Chondrocyte (in vitro differentiated cells): ENCODE measurements around the gene FCN3. TPM values are rescaled to one million over a fixed set of nuclear protein-coding genes. Genes with fewer than 3 reads are reported as not detected.

Experiments
- DNase-seq: peaks from one replicate; pipeline ENCODE4 v3.0.0; 2021; ENCODE audit warnings: mixed read lengths, low spot score
- H3K27ac Mint-ChIP-seq: one replicate; pipeline ENCODE4 v1.8.0; 2021; ENCODE audit warnings: mild to moderate bottlenecking, moderate library complexity, mixed read lengths; ENCODE audit not compliant: unreplicated experiment
- H3K27me3 Mint-ChIP-seq: 2 replicates; pipeline ENCODE4 v1.8.0; 2021; ENCODE audit warnings: low read depth, mixed read lengths
- H3K36me3 Mint-ChIP-seq: 2 replicates; pipeline ENCODE4 v1.8.0; 2021; ENCODE audit warnings: low read depth, mixed read lengths
- H3K4me1 Mint-ChIP-seq: 2 replicates; pipeline ENCODE4 v1.8.0; 2021; ENCODE audit warnings: low read depth, mild to moderate bottlenecking, mixed read lengths
- H3K4me3 Mint-ChIP-seq: one replicate; pipeline ENCODE4 v1.8.0; 2021; ENCODE audit warnings: mild to moderate bottlenecking, moderate library complexity, mixed read lengths; ENCODE audit not compliant: unreplicated experiment
- H3K9me3 Mint-ChIP-seq: 2 replicates; pipeline ENCODE4 v1.8.0; 2021; ENCODE audit warnings: low read depth, mixed read lengths
- total RNA-seq: library from RNA; stranded (reverse); gene quantifications from 3 replicates; pipeline ENCODE4 v1.2.1, GENCODE V29; 2021
- TF ChIP-seq, protein P1 (sequence below): fragments of 200-600 bp; sonication (generic); IDR thresholded peaks from 2 replicates; pipeline ENCODE4 v1.5.0; 2021; ENCODE audit warnings: antibody characterized with exemption, mild to moderate bottlenecking, moderate library complexity

Gene FCN3
- total RNA-seq, 1 donor from 2014 or later: not detected

DNA sequence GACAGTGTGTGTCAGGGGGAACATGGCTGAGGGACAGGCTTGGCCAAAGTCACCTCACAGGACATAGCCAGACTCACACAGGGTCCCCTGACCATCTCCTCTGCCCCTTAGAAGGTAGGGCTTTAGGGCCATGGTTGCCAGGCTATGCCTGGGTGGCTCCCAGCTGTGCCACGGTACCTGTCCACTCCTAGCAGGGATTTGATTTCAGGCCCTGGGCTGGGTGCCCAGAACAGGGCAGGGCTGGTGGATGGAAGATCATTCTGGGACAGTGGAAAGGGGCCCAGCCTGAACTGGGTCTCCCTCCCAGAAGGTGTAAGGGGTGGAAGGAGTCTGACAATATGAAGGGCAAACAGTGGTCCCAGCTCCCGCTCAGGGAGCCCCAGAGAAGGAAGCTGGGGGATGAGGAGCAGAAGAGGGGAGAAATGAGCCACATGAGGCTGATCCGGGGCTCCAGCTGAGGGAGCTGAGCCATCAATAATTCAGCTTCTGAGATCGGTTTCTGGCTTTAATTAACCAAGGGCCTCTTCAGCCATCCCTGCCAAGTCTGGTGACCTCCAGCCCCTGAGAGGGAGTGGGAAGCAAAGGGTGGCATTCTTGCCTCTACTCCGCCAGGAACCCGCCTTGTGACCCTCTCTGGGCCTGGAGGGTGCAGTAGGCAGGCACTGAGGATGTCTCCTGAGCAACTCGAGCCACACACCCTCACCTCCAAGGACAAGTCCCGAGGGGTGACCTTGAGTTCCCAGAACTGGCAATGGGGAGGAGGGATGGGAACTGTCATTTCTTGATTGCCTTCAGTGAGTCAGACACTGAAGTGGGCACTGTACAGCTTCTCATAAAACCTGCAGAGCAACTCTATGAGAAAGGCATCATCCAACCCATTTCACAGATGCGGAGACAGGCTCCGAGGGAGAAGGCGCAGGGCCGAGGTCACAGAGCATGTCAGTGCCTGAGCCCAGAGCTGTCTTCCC is 6.4 kb upstream of the FCN3 start:
- Mint-ChIP-seq H3K36me3 (no peaks in the 10 kb centered on the region), H3K4me3 (no peak overlapping the region), H3K9me3 (no peaks in the 10 kb centered on the region), H3K4me1 (no peaks in the 10 kb centered on the region), H3K27me3 (peaks cover 5% of the 10 kb centered on the region), H3K27ac (no peak overlapping the region)
- TF ChIP-seq, protein P1, sequence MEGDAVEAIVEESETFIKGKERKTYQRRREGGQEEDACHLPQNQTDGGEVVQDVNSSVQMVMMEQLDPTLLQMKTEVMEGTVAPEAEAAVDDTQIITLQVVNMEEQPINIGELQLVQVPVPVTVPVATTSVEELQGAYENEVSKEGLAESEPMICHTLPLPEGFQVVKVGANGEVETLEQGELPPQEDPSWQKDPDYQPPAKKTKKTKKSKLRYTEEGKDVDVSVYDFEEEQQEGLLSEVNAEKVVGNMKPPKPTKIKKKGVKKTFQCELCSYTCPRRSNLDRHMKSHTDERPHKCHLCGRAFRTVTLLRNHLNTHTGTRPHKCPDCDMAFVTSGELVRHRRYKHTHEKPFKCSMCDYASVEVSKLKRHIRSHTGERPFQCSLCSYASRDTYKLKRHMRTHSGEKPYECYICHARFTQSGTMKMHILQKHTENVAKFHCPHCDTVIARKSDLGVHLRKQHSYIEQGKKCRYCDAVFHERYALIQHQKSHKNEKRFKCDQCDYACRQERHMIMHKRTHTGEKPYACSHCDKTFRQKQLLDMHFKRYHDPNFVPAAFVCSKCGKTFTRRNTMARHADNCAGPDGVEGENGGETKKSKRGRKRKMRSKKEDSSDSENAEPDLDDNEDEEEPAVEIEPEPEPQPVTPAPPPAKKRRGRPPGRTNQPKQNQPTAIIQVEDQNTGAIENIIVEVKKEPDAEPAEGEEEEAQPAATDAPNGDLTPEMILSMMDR: no peak
- no peak for DNase-seq

DNA sequence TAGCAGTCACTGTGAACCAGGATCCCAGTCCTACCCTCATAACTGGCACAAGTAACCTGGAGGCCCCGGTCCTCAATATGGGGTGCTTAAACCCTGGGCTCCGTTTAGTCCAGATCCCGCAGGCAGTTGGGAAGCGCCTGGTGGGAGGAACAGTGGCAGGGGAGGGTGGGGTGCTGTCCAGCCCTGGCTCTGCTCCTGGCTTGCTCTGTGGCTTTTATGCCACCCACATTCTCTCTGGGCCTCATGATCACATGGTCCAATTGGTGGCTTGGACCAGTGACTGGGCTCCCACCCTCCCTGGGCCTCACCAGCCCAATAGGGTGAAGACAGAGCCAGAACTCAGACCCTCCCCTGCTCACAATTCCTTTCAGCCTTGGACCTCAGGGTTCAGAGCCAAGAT is 5.6 kb upstream of the FCN3 start:
- TF ChIP-seq, protein P1: no peak
- H3K4me1 Mint-ChIP-seq: no peaks in the 10 kb centered on the region
- H3K9me3 Mint-ChIP-seq: no peaks in the 10 kb centered on the region
- DNase-seq: no peak
- H3K4me3 Mint-ChIP-seq: no peak overlapping the region
- no peak overlapping the region for H3K27ac Mint-ChIP-seq
- H3K27me3 Mint-ChIP-seq: peaks cover 5% of the 10 kb centered on the region
- H3K36me3 Mint-ChIP-seq: no peaks in the 10 kb centered on the region

DNA sequence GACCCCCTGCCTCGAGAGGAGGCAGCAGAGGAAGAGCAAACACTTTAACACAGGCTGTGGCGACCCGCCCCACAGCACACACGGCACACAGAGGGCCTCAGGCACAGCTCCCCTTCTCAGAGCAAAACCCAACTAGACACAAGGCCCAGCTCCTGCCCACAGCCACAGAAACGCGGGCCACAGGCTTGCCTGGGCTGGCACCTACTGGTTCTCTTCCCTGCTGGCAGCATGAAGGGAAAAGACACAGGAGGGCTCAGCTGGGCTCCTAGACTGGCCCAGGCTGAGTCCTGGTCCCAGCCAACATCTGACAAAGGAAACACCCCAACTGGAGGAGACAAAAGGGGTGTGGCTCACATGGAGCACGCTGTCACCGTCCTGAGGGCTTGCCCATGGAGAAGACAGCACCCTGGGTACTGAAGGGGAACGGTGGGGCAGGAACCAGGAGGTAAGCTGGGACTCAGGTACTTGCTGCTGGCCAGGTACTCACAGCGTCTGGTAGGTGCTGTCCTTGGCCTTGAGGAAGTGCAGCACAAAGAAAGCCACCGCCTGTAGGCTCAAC is 5.0 kb upstream of the FCN3 start:
- Mint-ChIP-seq H3K27me3 (peaks cover 5% of the 10 kb centered on the region), H3K27ac (no peak overlapping the region), H3K4me3 (no peak overlapping the region), H3K9me3 (no peaks in the 10 kb centered on the region), H3K36me3 (no peaks in the 10 kb centered on the region), H3K4me1 (no peaks in the 10 kb centered on the region)
- no peak for DNase-seq
- TF ChIP-seq, protein P1: no peak

DNA sequence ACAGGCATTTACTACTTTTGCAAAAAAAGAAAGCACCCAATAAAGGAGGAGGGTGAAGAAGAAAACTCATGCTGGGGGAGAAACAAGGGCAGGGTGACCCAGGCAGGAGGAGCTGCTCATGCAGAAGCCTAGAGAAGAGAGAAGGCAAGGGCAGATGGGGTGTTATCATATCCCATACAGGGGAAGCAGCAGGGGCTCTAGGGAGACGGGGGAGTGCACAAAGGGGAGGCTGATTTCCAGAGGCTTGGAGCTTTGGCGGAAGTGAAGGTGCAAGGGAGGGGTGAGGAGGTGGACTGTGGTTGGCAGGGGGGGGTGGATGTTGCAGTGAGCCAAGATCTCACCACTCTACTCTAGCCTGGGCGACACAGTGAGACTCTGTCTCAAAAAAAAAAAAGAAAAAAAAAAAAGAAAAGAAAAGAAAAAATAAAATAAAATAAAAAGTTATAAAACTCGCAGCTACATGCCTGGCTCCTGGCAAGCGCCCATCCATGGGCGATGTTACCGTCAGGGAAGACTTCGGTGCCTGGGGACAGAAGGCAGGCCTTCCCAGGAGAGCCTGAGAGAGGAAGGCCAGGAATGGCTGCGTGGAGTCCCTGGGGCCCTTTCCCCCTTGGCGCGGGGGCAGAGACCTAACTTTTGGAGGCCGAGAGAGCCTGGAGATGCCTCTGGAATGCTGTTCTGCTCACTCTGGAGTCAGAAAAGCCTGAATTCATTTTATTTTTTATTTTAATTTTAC is 3.3 kb upstream of the FCN3 start:
- no peak for DNase-seq

More for the DNA sequence above, 3.3 kb upstream of the FCN3 start:
- TF ChIP-seq, protein P1: no peak
- H3K36me3 Mint-ChIP-seq: no peaks in the 10 kb centered on the region
- H3K4me3 Mint-ChIP-seq: no peak overlapping the region
- no peak overlapping the region for H3K27ac Mint-ChIP-seq
- no peaks in the 10 kb centered on the region for H3K4me1 Mint-ChIP-seq
- H3K27me3 Mint-ChIP-seq: peaks cover 5% of the 10 kb centered on the region
- no peaks in the 10 kb centered on the region for H3K9me3 Mint-ChIP-seq
